Ovary (tissue), 9 donors: ENCODE results near the gene HDAC7. TPM values are rescaled to one million over a fixed set of nuclear protein-coding genes. Genes with fewer than 3 reads are reported as not detected.

Experiments used
- DNase-seq, 5 donors: peaks; one replicate each; pipeline ENCODE4 v3.0.0-alpha.2; 2019 to 2020
- H3K27ac ChIP-seq, 2 donors: fragments of 200-600 bp; one replicate each; pipeline versions ENCODE4 v1.5.1 to v1.8.0; 2019 to 2022
- H3K27me3 ChIP-seq: fragments of 200-600 bp; one replicate; pipeline ENCODE4 v1.8.0; 2022
- H3K36me3 ChIP-seq: fragments of 200-600 bp; sonication (generic); one replicate; pipeline ENCODE4 v1.5.1; 2019
- H3K4me1 ChIP-seq: one replicate; pipeline ENCODE4 v1.8.1; 2013; ENCODE audit warnings: mild to moderate bottlenecking, moderate library complexity; ENCODE audit not compliant: insufficient read depth
- H3K4me3 ChIP-seq: fragments of 200-600 bp; sonication (generic); one replicate; pipeline ENCODE4 v1.5.1; 2017
- H3K9me3 ChIP-seq, 2 donors: fragments of 200-600 bp in 1 of 2; sonication (generic) in 1 of 2; one replicate each; pipeline versions ENCODE4 v1.5.1 to v1.8.1; 2013 to 2019; ENCODE audit warnings: mild to moderate bottlenecking in 1 of 2, moderate library complexity in 1 of 2
- CTCF ChIP-seq, 3 donors: fragments of 450-650 bp in 2 of 3; fragments of 200-600 bp in 1 of 3; IDR thresholded peaks; one replicate each; pipeline versions ENCODE4 v1.5.1 to v1.8.0; 2016 to 2022; ENCODE audit warnings: antibody characterized with exemption in 3 of 3, mild to moderate bottlenecking in 1 of 3
- EP300 ChIP-seq: sonication (generic); formaldehyde crosslinking; IDR thresholded peaks from one replicate; pipeline ENCODE4 v1.6.1; 2017; ENCODE audit warnings: antibody characterized with exemption
- POLR2A ChIP-seq: fragments of 450-650 bp; IDR thresholded peaks from one replicate; pipeline ENCODE4 v1.6.1; 2017; ENCODE audit warnings: antibody characterized with exemption, mild to moderate bottlenecking, moderate library complexity
- WGBS, 3 donors: extraction: QIAGEN DNeasy Blood & Tissue Kit in 1 of 3; methylation state at CpG; one replicate each; pipeline versions ENCODE4 v1.1.5 to v1.1.7; 2013 to 2017; 5-methylcytosine and 5-hydroxymethylcytosine counted together
- intact Hi-C, 4 donors: fragments of 100-400 bp; cut with DNase I; formaldehyde crosslinking; loops; one replicate each; pipeline versions ENCODE4 v1.11.0 to v1.15.1; 2022 to 2023
- polyA plus RNA-seq, 2 donors: library from polyadenylated mRNA; stranded (reverse); fragments of 200-250 nt in 1 of 2; fragments of 350-450 nt in 1 of 2; fragmentation: Illumina TruSeq in 1 of 2; extraction: RNeasy Lipid Tissue Mini Kit (QIAGEN cat#74804) in 1 of 2; gene quantifications; one replicate each; pipeline ENCODE4 v1.2.3, GENCODE V29; 2013 to 2014
- total RNA-seq, 7 donors: library from RNA; depleted of rRNA in 2 of 7; stranded (reverse); fragments of >200 nt in 2 of 7; fragmentation: NEBNext Ultra II Directional in 3 of 7; extraction: Animal tissue kit (Norgen Biotek cat#: 25700) in 3 of 7; gene quantifications; one replicate each; pipeline versions ENCODE4 v1.1.0 to v1.2.4, GENCODE V29; 2016 to 2023
- donor health status: DM: no; HTN: no; CAD: no; lungs with moderate emphysema.
- donor health status: DM: no; HTN: no; CAD: no.
- donor health status: Bipolar disorder and iron deficiency.
- donor health status: DM: yes; HTN: yes; CAD: no.
- donor health status: DM: no; HTN: no; CAD: no.
- donor health status: DM: yes; HTN: yes; CAD: no.

Gene HDAC7
- total and polyA plus RNA-seq, 9 donors: 40.1 to 151 (median 102) TPM

GRCh38 chr12:47785036-47785886 is 34.4 kb downstream of the HDAC7 start:
- peak; percentile 69 to 82 (median 79) for DNase-seq
- Histone ChIP-seq H3K36me3 (no peaks in the 10 kb centered on the region), H3K27me3 (no peaks in the 10 kb centered on the region), H3K4me1 (no peaks in the 10 kb centered on the region), H3K9me3 (no peaks in the 10 kb centered on the region), H3K27ac (peak overlapping the region; percentile 46 to 70), H3K4me3 (no peak overlapping the region)
- intact Hi-C loops: loop anchor here in 2 of 4 donors (5.0 to 10.0 kb wide), 2 partner anchors 50 to 52 kb away; no protein-coding TSS in a partner anchor
- WGBS, 3 donors: 67 to 76% (median 72%) methylated on average over 15 of the region's 15 CpGs
- TF ChIP-seq CTCF (IDR thresholded peaks at IDR 0.05) (no peak), EP300 (no peak), POLR2A (no peak)

GRCh38 chr12:47783821-47784819 is 35.6 kb downstream of the HDAC7 start:
- Histone ChIP-seq H3K9me3 (no peaks in the 10 kb centered on the region), H3K27me3 (no peaks in the 10 kb centered on the region), H3K36me3 (no peaks in the 10 kb centered on the region), H3K27ac (peak overlapping the region in 1 of 2 donors; percentile 70), H3K4me1 (peaks cover under 1% of the 10 kb centered on the region), H3K4me3 (no peak overlapping the region)
- no peak for DNase-seq
- WGBS, 3 donors: 71 to 80% (median 73%) methylated on average over 20 of the region's 20 CpGs
- no peak for TF ChIP-seq POLR2A
- no peak for TF ChIP-seq CTCF (IDR thresholded peaks at IDR 0.05)
- no peak for TF ChIP-seq EP300
- intact Hi-C loops: loop anchor here in 3 of 4 donors (5.0 to 10.0 kb wide), 3 partner anchors 51 to 132 kb away; no protein-coding TSS in a partner anchor

- Histone ChIP-seq H3K9me3 (no peaks in the 10 kb centered on the region), H3K4me3 (no peak overlapping the region), H3K27ac (no peak overlapping the region), H3K36me3 (no peaks in the 10 kb centered on the region), H3K27me3 (no peaks in the 10 kb centered on the region), H3K4me1 (peaks cover 4% of the 10 kb centered on the region)
- DNase-seq: no peak
- intact Hi-C loops: loop anchor here in 3 of 4 donors (5.0 to 10.0 kb wide), 3 partner anchors 52 to 131 kb away; no protein-coding TSS in a partner anchor
- TF ChIP-seq POLR2A (no peak), EP300 (no peak), CTCF (IDR thresholded peaks at IDR 0.05) (no peak)
- WGBS, 3 donors: 65 to 78% (median 75%) methylated on average over 17 of the region's 17 CpGs
These were observed 36.5 kb downstream of the HDAC7 start for GRCh38 chr12:47783024-47783755.
